Ovary (tissue), 9 donors: ENCODE data around the gene SFTPB. TPM values are rescaled to one million over a fixed set of nuclear protein-coding genes. Genes with fewer than 3 reads are reported as not detected.
"Not testable (repeated sequence)": the region's sequence is repeated elsewhere in the genome, so short reads cannot be mapped to it uniquely, and the experiment has no call there.

ENCODE experiments used
- DNase-seq, 5 donors: peaks; one replicate each; pipeline ENCODE4 v3.0.0-alpha.2; 2019 to 2020
- H3K27ac ChIP-seq, 2 donors: fragments of 200-600 bp; one replicate each; pipeline versions ENCODE4 v1.5.1 to v1.8.0; 2019 to 2022
- H3K27me3 ChIP-seq: fragments of 200-600 bp; one replicate; pipeline ENCODE4 v1.8.0; 2022
- H3K36me3 ChIP-seq: fragments of 200-600 bp; sonication (generic); one replicate; pipeline ENCODE4 v1.5.1; 2019
- H3K4me1 ChIP-seq: one replicate; pipeline ENCODE4 v1.8.1; 2013; ENCODE audit warnings: mild to moderate bottlenecking, moderate library complexity; ENCODE audit not compliant: insufficient read depth
- H3K4me3 ChIP-seq: fragments of 200-600 bp; sonication (generic); one replicate; pipeline ENCODE4 v1.5.1; 2017
- H3K9me3 ChIP-seq, 2 donors: fragments of 200-600 bp in 1 of 2; sonication (generic) in 1 of 2; one replicate each; pipeline versions ENCODE4 v1.5.1 to v1.8.1; 2013 to 2019; ENCODE audit warnings: mild to moderate bottlenecking in 1 of 2, moderate library complexity in 1 of 2
- CTCF ChIP-seq, 3 donors: fragments of 450-650 bp in 2 of 3; fragments of 200-600 bp in 1 of 3; IDR thresholded peaks; one replicate each; pipeline versions ENCODE4 v1.5.1 to v1.8.0; 2016 to 2022; ENCODE audit warnings: antibody characterized with exemption in 3 of 3, mild to moderate bottlenecking in 1 of 3
- EP300 ChIP-seq: sonication (generic); formaldehyde crosslinking; IDR thresholded peaks from one replicate; pipeline ENCODE4 v1.6.1; 2017; ENCODE audit warnings: antibody characterized with exemption
- POLR2A ChIP-seq: fragments of 450-650 bp; IDR thresholded peaks from one replicate; pipeline ENCODE4 v1.6.1; 2017; ENCODE audit warnings: antibody characterized with exemption, mild to moderate bottlenecking, moderate library complexity
- WGBS, 3 donors: extraction: QIAGEN DNeasy Blood & Tissue Kit in 1 of 3; methylation state at CpG; one replicate each; pipeline versions ENCODE4 v1.1.5 to v1.1.7; 2013 to 2017; 5-methylcytosine and 5-hydroxymethylcytosine counted together
- intact Hi-C, 4 donors: fragments of 100-400 bp; cut with DNase I; formaldehyde crosslinking; loops; one replicate each; pipeline versions ENCODE4 v1.11.0 to v1.15.1; 2022 to 2023
- polyA plus RNA-seq, 2 donors: library from polyadenylated mRNA; stranded (reverse); fragments of 200-250 nt in 1 of 2; fragments of 350-450 nt in 1 of 2; fragmentation: Illumina TruSeq in 1 of 2; extraction: RNeasy Lipid Tissue Mini Kit (QIAGEN cat#74804) in 1 of 2; gene quantifications; one replicate each; pipeline ENCODE4 v1.2.3, GENCODE V29; 2013 to 2014
- total RNA-seq, 7 donors: library from RNA; depleted of rRNA in 2 of 7; stranded (reverse); fragments of >200 nt in 2 of 7; fragmentation: NEBNext Ultra II Directional in 3 of 7; extraction: Animal tissue kit (Norgen Biotek cat#: 25700) in 3 of 7; gene quantifications; one replicate each; pipeline versions ENCODE4 v1.1.0 to v1.2.4, GENCODE V29; 2016 to 2023
- donor health status: DM: no; HTN: no; CAD: no; lungs with moderate emphysema.
- donor health status: DM: no; HTN: no; CAD: no.
- donor health status: Bipolar disorder and iron deficiency.
- donor health status: DM: yes; HTN: yes; CAD: no.
- donor health status: DM: no; HTN: no; CAD: no.
- donor health status: DM: yes; HTN: yes; CAD: no.

SFTPB gene
- total and polyA plus RNA-seq, 9 donors = 0.27 to 15.4 (median 1.0) TPM; not detected in 2

- intact Hi-C loops = no loop called here
Measured at GRCh38 chr2:85675427-85675826, 7.4 kb upstream of the SFTPB start.

GRCh38 chr2:85674417-85674816 lies 6.4 kb upstream of the SFTPB start:
- Histone ChIP-seq H3K27ac (no peak overlapping the region), H3K36me3 (no peaks in the 10 kb centered on the region), H3K4me3 (no peak overlapping the region), H3K27me3 (no peaks in the 10 kb centered on the region), H3K9me3 (no peaks in the 10 kb centered on the region), H3K4me1 (peaks cover 8% of the 10 kb centered on the region)
- DNase-seq = no peak
- no peak for TF ChIP-seq CTCF (IDR thresholded peaks at IDR 0.05)
- TF ChIP-seq EP300 = no peak
- no peak for TF ChIP-seq POLR2A
- intact Hi-C loops = loop anchor here in 1 of 4 donors (5.0 kb wide), 1 partner anchor 37 kb away; no protein-coding TSS in a partner anchor
- 96 to 100% (median 98%) methylated on average over 2 of the region's 2 CpGs for WGBS, 3 donors

More at GRCh38 chr2:85675427-85675826, 7.4 kb upstream of the SFTPB start:
- Histone ChIP-seq H3K4me3 (no peak overlapping the region), H3K27me3 (no peaks in the 10 kb centered on the region), H3K9me3 (no peaks in the 10 kb centered on the region), H3K36me3 (no peaks in the 10 kb centered on the region), H3K27ac (no peak overlapping the region), H3K4me1 (peaks cover 8% of the 10 kb centered on the region)
- 88 to 94% (median 94%) methylated on average over 6 of the region's 6 CpGs for WGBS, 3 donors
- TF ChIP-seq EP300 (no peak), CTCF (IDR thresholded peaks at IDR 0.05) (no peak), POLR2A (no peak)
- DNase-seq = no peak

GRCh38 chr2:85673716-85674375 lies 5.8 kb upstream of the SFTPB start:
- Histone ChIP-seq H3K9me3 (no peaks in the 10 kb centered on the region), H3K4me3 (no peak overlapping the region), H3K36me3 (no peaks in the 10 kb centered on the region), H3K27me3 (no peaks in the 10 kb centered on the region), H3K27ac (no peak overlapping the region), H3K4me1 (peaks cover 6% of the 10 kb centered on the region)
- TF ChIP-seq CTCF (IDR thresholded peaks at IDR 0.05) = no peak
- TF ChIP-seq POLR2A = no peak
- TF ChIP-seq EP300 = no peak
- 71 to 82% (median 78%) methylated on average over 11 of the region's 11 CpGs for WGBS, 3 donors
- DNase-seq = no peak
- intact Hi-C loops = loop anchor here in 1 of 4 donors (5.0 kb wide), 1 partner anchor 37 kb away; no protein-coding TSS in a partner anchor

- no peak for DNase-seq
- TF ChIP-seq CTCF (IDR thresholded peaks at IDR 0.05) (no peak), POLR2A (no peak), EP300 (no peak)
Measured at GRCh38 chr2:85672456-85672855, 4.5 kb upstream of the SFTPB start.

GRCh38 chr2:85670416-85670815 lies 2.4 kb upstream of the SFTPB start:
- not testable (repeated sequence) for H3K27ac ChIP-seq, H3K4me1 ChIP-seq, DNase-seq, H3K36me3 ChIP-seq, H3K9me3 ChIP-seq, H3K27me3 ChIP-seq, H3K4me3 ChIP-seq
- intact Hi-C loops = loop anchor here in 1 of 4 donors (5.0 kb wide), 1 partner anchor 33 kb away; no protein-coding TSS in a partner anchor
- 92 to 94% (median 93%) methylated on average over 13 of the region's 13 CpGs for WGBS, 3 donors

More at GRCh38 chr2:85672456-85672855, 4.5 kb upstream of the SFTPB start:
- intact Hi-C loops = loop anchor here in 1 of 4 donors (5.0 kb wide), 1 partner anchor 35 kb away; no protein-coding TSS in a partner anchor
- H3K4me3 ChIP-seq = no peak overlapping the region
- H3K36me3 ChIP-seq = no peaks in the 10 kb centered on the region
- H3K4me1 ChIP-seq = peaks cover 3% of the 10 kb centered on the region
- no peak overlapping the region for H3K27ac ChIP-seq
- H3K27me3 ChIP-seq = no peaks in the 10 kb centered on the region
- H3K9me3 ChIP-seq = no peaks in the 10 kb centered on the region
- WGBS, 3 donors = 66 to 77% (median 76%) methylated on average over 9 of the region's 9 CpGs
